SK-N-MC (cell line): Measurements from ENCODE around the gene ASZ1.

ENCODE experiments used
- EZH2 ChIP-seq: fragments of 200-600 bp; sonication (generic); IDR thresholded peaks from one replicate; pipeline ENCODE4 v1.6.1; 2017; ENCODE audit warnings: antibody characterized with exemption
- FOXP2 ChIP-seq: optimal IDR thresholded peaks from 2 replicates; pipeline ENCODE3; 2011; ENCODE audit warnings: mild to moderate bottlenecking, moderate library complexity; ENCODE audit not compliant: insufficient read depth; ENCODE audit errors: extremely low read length, control extremely low read depth
- POLR2AphosphoS5 ChIP-seq: IDR thresholded peaks from 2 replicates; pipeline ENCODE4 v1.6.1; 2012; ENCODE audit warnings: mild to moderate bottlenecking, low read depth, low read length, borderline replicate concordance

DNA sequence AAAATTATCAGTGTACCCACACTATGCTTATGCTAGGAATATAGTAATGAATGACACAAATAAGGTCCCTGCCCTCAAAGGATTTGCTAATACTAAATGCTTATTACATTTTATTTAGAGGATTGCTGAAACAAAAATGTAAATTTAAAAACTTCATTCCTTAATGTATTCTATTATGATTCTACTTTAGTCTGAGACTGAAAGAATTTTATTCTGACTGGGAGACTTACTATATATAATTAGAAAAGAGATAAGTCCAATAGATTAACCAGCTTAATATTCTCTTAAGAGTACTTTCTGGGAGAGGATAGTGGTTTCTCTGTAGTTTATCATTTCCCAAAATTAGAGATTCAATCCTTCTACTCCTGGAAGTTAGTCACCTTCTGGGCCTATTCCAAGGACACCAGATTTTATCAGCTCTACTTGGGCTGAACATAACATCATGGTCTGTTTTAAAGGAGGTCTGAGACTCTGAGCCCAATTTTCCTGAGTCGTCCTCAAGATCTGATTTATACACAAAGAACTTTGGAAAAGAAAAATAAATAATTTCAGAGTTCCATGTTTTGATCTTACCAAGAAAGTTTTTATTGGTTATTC, 41.1 kb downstream of the ASZ1 start:
- TF ChIP-seq POLR2AphosphoS5: no peak
- no peak for TF ChIP-seq EZH2
- TF ChIP-seq FOXP2: no peak
